BLaER1 treated with 17β-estradiol and CSF1 and Interleukin-3, amounts not matched to agents 10 nM and 100 nM (cell line): ENCODE measurements around the gene MMRN2.

Experiments
- H3K27ac ChIP-seq, 11 experiments: shearing (Covaris generic); formaldehyde crosslinking; 2 replicates each; pipeline ENCODE4 v1.8.1; 2022
- H3K27me3 ChIP-seq, 11 experiments: shearing (Covaris generic); formaldehyde crosslinking; 2 replicates each; pipeline ENCODE4 v1.8.1; 2022
- H3K36me3 ChIP-seq, 11 experiments: shearing (Covaris generic); formaldehyde crosslinking; 2 replicates each; pipeline ENCODE4 v1.8.1; 2022
- H3K4me1 ChIP-seq, 10 experiments: shearing (Covaris generic); formaldehyde crosslinking; 2 replicates each; pipeline ENCODE4 v1.8.1; 2022
- H3K4me2 ChIP-seq, 11 experiments: shearing (Covaris generic); formaldehyde crosslinking; 2 replicates each; pipeline ENCODE4 v1.8.1; 2022
- H3K4me3 ChIP-seq, 10 experiments: shearing (Covaris generic); formaldehyde crosslinking; 2 replicates each; pipeline ENCODE4 v1.8.1; 2022
- H3K9ac ChIP-seq, 11 experiments: shearing (Covaris generic); formaldehyde crosslinking; 2 replicates each; pipeline ENCODE4 v1.8.1; 2022
- H3K9me3 ChIP-seq, 11 experiments: shearing (Covaris generic); formaldehyde crosslinking; replicated peaks in 1 of 11; 2 replicates each; pipeline ENCODE4 v1.8.1; 2022
- H4K20me1 ChIP-seq, 11 experiments: shearing (Covaris generic); formaldehyde crosslinking; 2 replicates each; pipeline ENCODE4 v1.8.1; 2022
- Cebpa-rat ChIP-seq, 11 experiments: shearing (Covaris generic); IDR thresholded peaks; 2 replicates each; pipeline ENCODE4 v1.8.1; 2022

MMRN2 gene

DNA sequence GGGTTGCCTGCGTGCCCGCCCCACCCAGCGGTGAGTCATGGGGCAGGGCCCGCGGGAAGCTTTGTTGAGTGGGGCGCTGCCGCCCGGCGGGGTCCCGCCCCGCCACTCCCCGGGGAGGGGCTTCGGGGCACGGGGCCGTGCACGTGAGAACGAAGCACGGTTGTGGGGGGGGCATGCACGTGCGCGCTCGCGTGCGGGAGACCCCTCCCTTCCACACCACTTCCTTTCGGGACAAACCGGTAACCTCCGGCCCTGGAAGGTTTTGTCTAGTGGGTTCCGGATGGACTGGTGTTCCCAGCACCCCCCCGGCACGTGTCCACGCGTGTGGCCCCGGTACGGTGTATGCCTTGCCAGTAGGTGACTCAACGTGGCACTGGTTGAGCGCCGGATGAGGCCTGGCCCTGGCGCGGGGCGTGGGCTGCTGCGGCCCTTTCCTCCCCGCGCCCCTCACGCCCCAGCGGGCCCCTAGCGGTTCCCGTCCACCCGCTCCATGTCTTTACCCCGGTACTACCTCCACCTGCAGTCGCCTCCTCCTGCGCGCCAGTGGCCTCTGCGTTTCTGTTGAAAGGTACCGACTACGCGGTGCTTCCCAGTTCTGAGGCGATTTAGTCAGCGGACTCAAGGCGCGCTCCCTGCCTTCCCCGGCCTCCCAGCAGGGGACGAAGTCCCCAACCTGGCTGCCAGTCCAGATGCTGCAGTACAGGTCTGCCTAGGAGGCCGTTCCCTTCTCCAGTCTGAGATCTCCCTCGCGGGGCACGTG, 14.0 kb upstream of the MMRN2 start:
- Histone ChIP-seq H3K4me2 (peak overlapping the region; percentile 72 to 95 (median 86)), H3K4me3 (peak overlapping the region; percentile 50 to 70 (median 59)), H3K27me3 (peaks cover 23 to 48% (median 45%) of the 10 kb centered on the region in 11 experiments), H3K36me3 (no peaks in the 10 kb centered on the region), H3K4me1 (peaks cover 14 to 56% (median 31%) of the 10 kb centered on the region in 10 experiments), H4K20me1 (no peaks in the 10 kb centered on the region), H3K9ac (peak overlapping the region; percentile 56 to 95 (median 76); a peak in 21 of 22 replicates), H3K9me3 (peaks cover 0 to 8% (median 0%) of the 10 kb centered on the region in 11 experiments; a peak in 2 of 22 replicates), H3K27ac (peak overlapping the region; percentile 51 to 95 (median 71))
- no peak for TF ChIP-seq Cebpa-rat (IDR thresholded peaks at IDR 0.05)

GRCh38 chr10:86970982-86971231, 13.5 kb upstream of the MMRN2 start:
- Histone ChIP-seq H4K20me1 (no peaks in the 10 kb centered on the region), H3K4me2 (peak overlapping the region; percentile 72 to 95 (median 86)), H3K9me3 (peaks cover 0 to 8% (median 0%) of the 10 kb centered on the region in 11 experiments; a peak in 2 of 22 replicates), H3K27ac (peak overlapping the region; percentile 51 to 95 (median 71)), H3K9ac (peak overlapping the region; percentile 56 to 95 (median 76)), H3K4me1 (peaks cover 17 to 61% (median 36%) of the 10 kb centered on the region in 10 experiments), H3K27me3 (peaks cover 23 to 48% (median 45%) of the 10 kb centered on the region in 11 experiments), H3K4me3 (peak overlapping the region; percentile 50 to 70 (median 59)), H3K36me3 (no peaks in the 10 kb centered on the region)
- no peak for TF ChIP-seq Cebpa-rat (IDR thresholded peaks at IDR 0.05)

DNA sequence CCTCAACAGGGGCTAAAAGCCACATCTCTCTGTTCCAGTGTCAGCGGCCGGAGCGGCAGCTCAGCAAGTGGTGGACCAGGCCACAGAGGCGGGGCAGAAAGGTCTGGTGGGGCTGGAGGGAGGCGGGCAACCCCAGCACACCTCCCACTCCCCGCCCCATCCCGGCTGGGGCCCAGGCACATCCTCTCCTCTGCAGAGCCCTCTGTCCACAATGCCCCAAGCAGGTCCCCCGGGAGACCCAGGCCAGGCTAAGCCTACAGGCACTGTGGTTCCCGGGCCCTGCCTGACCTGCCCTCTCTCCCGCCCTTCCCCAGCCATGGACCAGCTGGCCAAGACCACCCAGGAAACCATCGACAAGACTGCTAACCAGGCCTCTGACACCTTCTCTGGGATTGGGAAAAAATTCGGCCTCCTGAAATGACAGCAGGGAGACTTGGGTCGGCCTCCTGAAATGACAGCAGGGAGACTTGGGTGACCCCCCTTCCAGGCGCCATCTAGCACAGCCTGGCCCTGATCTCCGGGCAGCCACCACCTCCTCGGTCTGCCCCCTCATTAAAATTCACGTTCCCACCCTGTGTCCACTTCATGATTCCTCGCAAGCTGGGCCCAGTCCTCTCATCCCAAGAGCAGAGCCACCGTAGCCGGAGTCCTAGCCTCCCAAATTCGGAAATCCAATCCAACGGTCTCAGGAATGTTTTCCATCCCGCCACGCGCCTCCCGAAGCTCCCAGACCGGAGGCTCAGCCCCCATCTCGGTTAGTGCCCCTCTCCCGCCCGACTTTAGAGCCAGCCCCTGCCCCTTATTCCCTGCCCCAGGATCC, 13.0 kb upstream of the MMRN2 start:
- Histone ChIP-seq H4K20me1 (no peaks in the 10 kb centered on the region), H3K9me3 (peaks cover 0 to 8% (median 0%) of the 10 kb centered on the region in 11 experiments; a peak in 2 of 22 replicates), H3K4me3 (peak overlapping the region; percentile 50 to 70 (median 59)), H3K27me3 (peaks cover 23 to 48% (median 45%) of the 10 kb centered on the region in 11 experiments), H3K27ac (peak overlapping the region; percentile 51 to 95 (median 71)), H3K9ac (peak overlapping the region; percentile 56 to 95 (median 76)), H3K36me3 (no peaks in the 10 kb centered on the region), H3K4me1 (peaks cover 17 to 66% (median 37%) of the 10 kb centered on the region in 10 experiments), H3K4me2 (peak overlapping the region; percentile 72 to 95 (median 86))
- no peak for TF ChIP-seq Cebpa-rat (IDR thresholded peaks at IDR 0.05)

- Histone ChIP-seq H4K20me1 (no peaks in the 10 kb centered on the region), H3K4me1 (peaks cover 19 to 68% (median 39%) of the 10 kb centered on the region in 10 experiments), H3K4me2 (peak overlapping the region in 6 of 11 experiments; percentile 81 to 95 (median 90); a peak in 10 of 22 replicates), H3K9ac (peak overlapping the region in 1 of 11 experiments; percentile 93; a peak in 2 of 22 replicates), H3K27me3 (peaks cover 23 to 48% (median 45%) of the 10 kb centered on the region in 11 experiments), H3K27ac (no peak overlapping the region; a peak in 1 of 22 replicates), H3K4me3 (peak overlapping the region in 2 of 10 experiments; percentile 59 to 64; a peak in 2 of 20 replicates), H3K36me3 (no peaks in the 10 kb centered on the region), H3K9me3 (peaks cover 0 to 8% (median 0%) of the 10 kb centered on the region in 11 experiments; a peak in 2 of 22 replicates)
- no peak for TF ChIP-seq Cebpa-rat (IDR thresholded peaks at IDR 0.05)
Measured at GRCh38 chr10:86969421-86970041, 12.1 kb upstream of the MMRN2 start.

DNA sequence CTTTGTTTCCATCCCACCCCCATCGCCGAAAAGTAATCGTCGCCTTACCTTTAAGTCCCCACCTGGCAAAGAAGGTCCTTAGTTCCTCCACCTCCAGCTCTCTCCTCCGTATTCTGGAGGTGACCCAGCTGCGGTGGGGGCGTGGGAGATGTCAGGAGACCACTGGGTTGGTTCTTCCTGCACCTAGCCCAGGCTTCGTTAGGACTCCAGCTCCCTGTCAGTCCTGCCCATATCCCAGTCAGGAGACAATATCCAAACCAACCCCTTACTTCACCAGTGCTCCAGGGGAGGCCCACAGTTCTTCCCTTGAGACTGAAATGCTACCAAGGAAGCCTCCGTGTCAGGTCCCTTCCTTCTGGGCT, 11.6 kb upstream of the MMRN2 start:
- TF ChIP-seq Cebpa-rat (IDR thresholded peaks at IDR 0.05) = no peak
- Histone ChIP-seq H3K27ac (no peak overlapping the region), H3K27me3 (peaks cover 23 to 48% (median 45%) of the 10 kb centered on the region in 11 experiments), H3K36me3 (no peaks in the 10 kb centered on the region), H3K9ac (no peak overlapping the region), H3K4me1 (peaks cover 24 to 72% (median 44%) of the 10 kb centered on the region in 10 experiments), H3K4me2 (peak overlapping the region in 3 of 11 experiments; percentile 91 to 95 (median 95); a peak in 6 of 22 replicates), H3K4me3 (no peak overlapping the region), H4K20me1 (no peaks in the 10 kb centered on the region), H3K9me3 (peaks cover 0 to 8% (median 0%) of the 10 kb centered on the region in 11 experiments; a peak in 2 of 22 replicates)

DNA sequence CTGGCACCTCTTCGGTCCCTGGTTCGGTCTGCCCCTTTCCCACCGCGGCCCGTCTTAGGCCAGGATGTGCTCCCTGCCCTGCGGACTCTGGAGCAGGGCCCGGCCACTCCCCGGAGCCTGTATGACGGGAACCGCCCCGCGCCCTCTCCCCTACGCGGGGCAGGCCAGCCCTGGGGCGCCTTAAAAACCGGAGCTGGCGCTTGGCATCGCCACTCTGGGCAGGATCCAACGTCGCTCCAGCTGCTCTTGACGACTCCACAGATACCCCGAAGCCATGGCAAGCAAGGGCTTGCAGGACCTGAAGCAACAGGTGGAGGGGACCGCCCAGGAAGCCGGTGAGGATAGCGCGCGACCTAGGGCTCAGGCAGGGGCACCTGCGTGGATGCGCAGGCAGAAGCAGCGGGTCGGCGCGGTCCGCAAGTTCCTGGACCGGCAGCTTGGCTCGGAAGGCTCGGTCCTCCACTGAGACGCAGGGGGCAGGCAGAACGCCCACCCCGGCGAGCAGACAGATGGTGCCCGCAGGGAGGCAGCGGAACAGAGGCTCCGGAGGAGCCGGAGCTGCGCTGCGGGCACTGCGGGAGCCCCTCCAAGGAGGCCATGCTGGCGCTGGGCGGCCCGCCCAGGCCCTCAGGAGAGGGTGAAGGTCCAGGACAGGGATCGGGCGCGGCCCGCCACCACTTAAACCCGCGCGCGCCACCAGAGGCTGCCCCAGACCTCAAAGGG, 11.0 kb upstream of the MMRN2 start, which contains the start of gene ADIRF:
Gene ADIRF (plus strand): TSS at position 212 of the 723 bp plus-strand sequence. CDS start 63 bp downstream, at position 275.
- no peak for TF ChIP-seq Cebpa-rat (IDR thresholded peaks at IDR 0.05)
- H3K36me3 ChIP-seq = no peaks in the 10 kb centered on the region
- peaks cover 23 to 48% (median 45%) of the 10 kb centered on the region in 11 experiments for H3K27me3 ChIP-seq
- H3K9me3 ChIP-seq = peaks cover 0 to 8% (median 0%) of the 10 kb centered on the region in 11 experiments; a peak in 2 of 22 replicates
- H3K4me1 ChIP-seq = peaks cover 29 to 77% (median 49%) of the 10 kb centered on the region in 10 experiments
- H3K27ac ChIP-seq = no peak within 1 kb of the TSS
- H4K20me1 ChIP-seq = no peaks in the 10 kb centered on the region
- H3K9ac ChIP-seq = no peak within 1 kb of the TSS
- no peak within 1 kb of the TSS for H3K4me3 ChIP-seq
- H3K4me2 ChIP-seq = peak within 1 kb of the TSS in 6 of 11 experiments; percentile 3 to 95 (median 73); a peak in 6 of 22 replicates

GRCh38 chr10:86967481-86967941, 10.1 kb upstream of the MMRN2 start:
- Histone ChIP-seq H3K4me2 (peak overlapping the region in 5 of 11 experiments; percentile 37 to 95 (median 55); a peak in 5 of 22 replicates), H3K9me3 (peaks cover 0 to 8% (median 0%) of the 10 kb centered on the region in 11 experiments; a peak in 2 of 22 replicates), H3K9ac (no peak overlapping the region), H4K20me1 (no peaks in the 10 kb centered on the region), H3K27ac (no peak overlapping the region), H3K4me3 (no peak overlapping the region), H3K4me1 (peaks cover 29 to 84% (median 52%) of the 10 kb centered on the region in 10 experiments), H3K36me3 (no peaks in the 10 kb centered on the region), H3K27me3 (peaks cover 23 to 48% (median 45%) of the 10 kb centered on the region in 11 experiments)
- TF ChIP-seq Cebpa-rat (IDR thresholded peaks at IDR 0.05) = no peak
